Measurements from ENCODE around the gene OPCML.

Gene OPCML

GRCh38 chr11:133239575-133239974, 292.7 kb downstream of the OPCML start:
- H3K9me3 ChIP-seq (ENCODE audit: severe bottlenecking), result no peaks in the 10 kb centered on the region
- H3K27ac ChIP-seq, result no peak overlapping the region
- TF ChIP-seq CTCF (IDR thresholded peaks at IDR 0.05; ENCODE audit: low read depth, low read length), result no peak
- peaks cover 4% of the 10 kb centered on the region for H3K27me3 ChIP-seq (ENCODE audit: insufficient read depth, low read depth, severe bottlenecking)
- no peak for DNase-seq
- no peaks in the 10 kb centered on the region for H3K36me3 ChIP-seq
- H3K4me3 ChIP-seq (ENCODE audit: low read depth, low read length), result no peak overlapping the region

GRCh38 chr11:133238495-133238894, 293.8 kb downstream of the OPCML start:
- TF ChIP-seq CTCF (IDR thresholded peaks at IDR 0.05; ENCODE audit: low read depth, low read length), result no peak
- H3K27ac ChIP-seq, result no peak overlapping the region

GRCh38 chr11:133238027-133238426, 294.3 kb downstream of the OPCML start:
- Histone ChIP-seq H3K27ac (no peak overlapping the region), H3K9me3 (ENCODE audit: severe bottlenecking) (no peaks in the 10 kb centered on the region), H3K4me3 (ENCODE audit: low read depth, low read length) (no peak overlapping the region), H3K27me3 (ENCODE audit: insufficient read depth, low read depth, severe bottlenecking) (peaks cover 4% of the 10 kb centered on the region), H3K36me3 (no peaks in the 10 kb centered on the region)
- no peak for TF ChIP-seq CTCF (IDR thresholded peaks at IDR 0.05; ENCODE audit: low read depth, low read length)
- DNase-seq, result no peak

More at GRCh38 chr11:133238495-133238894, 293.8 kb downstream of the OPCML start:
- DNase-seq, result no peak
- Histone ChIP-seq H3K9me3 (ENCODE audit: severe bottlenecking) (no peaks in the 10 kb centered on the region), H3K36me3 (no peaks in the 10 kb centered on the region), H3K27me3 (ENCODE audit: insufficient read depth, low read depth, severe bottlenecking) (peaks cover 4% of the 10 kb centered on the region), H3K4me3 (ENCODE audit: low read depth, low read length) (no peak overlapping the region)

DNA sequence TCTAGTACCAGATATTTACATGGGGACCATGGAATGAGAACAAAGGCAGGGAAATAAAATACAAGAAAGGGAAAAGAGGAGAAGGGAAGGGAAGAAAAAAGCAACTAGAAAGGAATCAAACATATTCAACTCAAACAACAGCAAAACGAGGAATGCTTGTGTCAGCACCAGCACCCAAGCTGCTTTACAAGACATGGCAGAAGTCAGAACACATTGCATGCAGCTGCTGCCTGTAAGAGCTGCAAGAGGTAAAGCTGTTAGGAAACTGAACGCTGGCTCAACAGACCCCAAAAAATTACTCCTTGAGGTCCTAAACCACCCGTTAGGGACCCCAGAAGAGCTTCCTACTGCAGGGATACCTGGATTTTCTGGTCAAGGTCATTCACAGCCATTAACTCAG, 296.9 kb downstream of the OPCML start:
- TF ChIP-seq CTCF (IDR thresholded peaks at IDR 0.05; ENCODE audit: low read depth, low read length), result no peak
- no peak overlapping the region for H3K27ac ChIP-seq
- H3K27me3 ChIP-seq (ENCODE audit: insufficient read depth, low read depth, severe bottlenecking), result no peaks in the 10 kb centered on the region
- DNase-seq, result no peak
- H3K9me3 ChIP-seq (ENCODE audit: severe bottlenecking), result no peaks in the 10 kb centered on the region
- H3K36me3 ChIP-seq, result no peaks in the 10 kb centered on the region
- no peak overlapping the region for H3K4me3 ChIP-seq (ENCODE audit: low read depth, low read length)

GRCh38 chr11:133234883-133235282, 297.4 kb downstream of the OPCML start:
- Histone ChIP-seq H3K27ac (no peak overlapping the region), H3K27me3 (ENCODE audit: insufficient read depth, low read depth, severe bottlenecking) (no peaks in the 10 kb centered on the region), H3K9me3 (ENCODE audit: severe bottlenecking) (no peaks in the 10 kb centered on the region), H3K36me3 (no peaks in the 10 kb centered on the region), H3K4me3 (ENCODE audit: low read depth, low read length) (no peak overlapping the region)
- TF ChIP-seq CTCF (IDR thresholded peaks at IDR 0.05; ENCODE audit: low read depth, low read length), result no peak
- no peak for DNase-seq

- H3K27ac ChIP-seq, result no peak overlapping the region
- DNase-seq, result no peak
- H3K36me3 ChIP-seq, result no peaks in the 10 kb centered on the region
- H3K4me3 ChIP-seq (ENCODE audit: low read depth, low read length), result no peak overlapping the region
- no peaks in the 10 kb centered on the region for H3K9me3 ChIP-seq (ENCODE audit: severe bottlenecking)
- no peaks in the 10 kb centered on the region for H3K27me3 ChIP-seq (ENCODE audit: insufficient read depth, low read depth, severe bottlenecking)
- TF ChIP-seq CTCF (IDR thresholded peaks at IDR 0.05; ENCODE audit: low read depth, low read length), result no peak
Measured at GRCh38 chr11:133232665-133233064, 299.6 kb downstream of the OPCML start.

Data from WERI-Rb-1 (cell line).